COLO668 (cell line): Measurements from ENCODE around the gene KRTAP5-5.
"Not testable (repeated sequence)": the region's sequence is repeated elsewhere in the genome, so short reads cannot be mapped to it uniquely, and the experiment has no call there.

Experiments used
- DNase-seq: peaks from one replicate; lab custom pipeline; 2025; ENCODE audit not compliant: unreplicated experiment; lab: John Stamatoyannopoulos, UW

Gene KRTAP5-5

GRCh38 chr11:1640076-1640946, 10.7 kb downstream of the KRTAP5-5 start:
- DNase-seq, result peak; percentile 62

- DNase-seq, result no peak
Measured at GRCh38 chr11:1641096-1641495, 11.5 kb downstream of the KRTAP5-5 start.

GRCh38 chr11:1642288-1643145, 12.9 kb downstream of the KRTAP5-5 start:
- DNase-seq, result no peak

- no peak for DNase-seq
Measured at GRCh38 chr11:1643146-1643690, 13.6 kb downstream of the KRTAP5-5 start.

GRCh38 chr11:1644601-1645356, 15.2 kb downstream of the KRTAP5-5 start:
- no peak for DNase-seq

GRCh38 chr11:1645357-1645821, 15.8 kb downstream of the KRTAP5-5 start:
- DNase-seq, result no peak

GRCh38 chr11:1646540-1646939, 17.0 kb downstream of the KRTAP5-5 start:
- not testable (repeated sequence) for DNase-seq

GRCh38 chr11:1647901-1648652, 18.5 kb downstream of the KRTAP5-5 start:
- no peak for DNase-seq

- no peak for DNase-seq
Measured at GRCh38 chr11:1648653-1649420, 19.3 kb downstream of the KRTAP5-5 start.

GRCh38 chr11:1650034-1650917, 20.7 kb downstream of the KRTAP5-5 start:
- DNase-seq, result no peak

- no peak for DNase-seq
Measured at GRCh38 chr11:1650918-1651262, 21.3 kb downstream of the KRTAP5-5 start.

- DNase-seq, result no peak
Measured at GRCh38 chr11:1651411-1651980, 21.9 kb downstream of the KRTAP5-5 start.

- DNase-seq, result no peak
Measured at GRCh38 chr11:1652026-1652425, 22.5 kb downstream of the KRTAP5-5 start.

GRCh38 chr11:1652442-1652770, 22.8 kb downstream of the KRTAP5-5 start:
- DNase-seq, result no peak

- DNase-seq, result peak; percentile 25
Measured at GRCh38 chr11:1652771-1653540, 23.4 kb downstream of the KRTAP5-5 start.

GRCh38 chr11:1653541-1654387, 24.2 kb downstream of the KRTAP5-5 start:
- no peak for DNase-seq
